ENCODE measurements around the gene EPHB1.

DNA sequence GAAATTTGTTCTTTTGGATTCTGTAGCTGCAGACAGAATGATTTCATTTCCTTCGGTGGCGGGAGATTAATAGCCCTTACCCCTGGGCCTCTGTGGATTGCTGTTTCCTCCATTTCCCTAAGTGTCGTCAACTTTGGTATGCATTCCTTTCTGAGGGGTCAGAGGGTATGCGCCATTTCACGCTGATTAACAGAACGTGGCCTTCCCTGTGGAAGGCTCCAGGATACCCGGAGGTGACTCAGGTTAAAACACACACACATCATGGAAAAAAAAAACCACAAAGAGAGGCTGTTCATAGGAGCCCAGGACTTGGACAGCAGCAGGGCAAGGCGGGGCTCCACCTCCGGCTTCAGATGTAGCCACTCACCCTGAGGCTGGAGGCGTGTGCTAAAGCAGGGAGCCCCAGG, 51.9 kb downstream of the EPHB1 start:
- TF ChIP-seq, protein P1, sequence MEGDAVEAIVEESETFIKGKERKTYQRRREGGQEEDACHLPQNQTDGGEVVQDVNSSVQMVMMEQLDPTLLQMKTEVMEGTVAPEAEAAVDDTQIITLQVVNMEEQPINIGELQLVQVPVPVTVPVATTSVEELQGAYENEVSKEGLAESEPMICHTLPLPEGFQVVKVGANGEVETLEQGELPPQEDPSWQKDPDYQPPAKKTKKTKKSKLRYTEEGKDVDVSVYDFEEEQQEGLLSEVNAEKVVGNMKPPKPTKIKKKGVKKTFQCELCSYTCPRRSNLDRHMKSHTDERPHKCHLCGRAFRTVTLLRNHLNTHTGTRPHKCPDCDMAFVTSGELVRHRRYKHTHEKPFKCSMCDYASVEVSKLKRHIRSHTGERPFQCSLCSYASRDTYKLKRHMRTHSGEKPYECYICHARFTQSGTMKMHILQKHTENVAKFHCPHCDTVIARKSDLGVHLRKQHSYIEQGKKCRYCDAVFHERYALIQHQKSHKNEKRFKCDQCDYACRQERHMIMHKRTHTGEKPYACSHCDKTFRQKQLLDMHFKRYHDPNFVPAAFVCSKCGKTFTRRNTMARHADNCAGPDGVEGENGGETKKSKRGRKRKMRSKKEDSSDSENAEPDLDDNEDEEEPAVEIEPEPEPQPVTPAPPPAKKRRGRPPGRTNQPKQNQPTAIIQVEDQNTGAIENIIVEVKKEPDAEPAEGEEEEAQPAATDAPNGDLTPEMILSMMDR (IDR thresholded peaks at IDR 0.05): no peak
- TF ChIP-seq POLR2A (IDR thresholded peaks at IDR 0.05): no peak
